Activated naive CD4-positive, alpha-beta T cell treated with anti-CD3 and anti-CD28 coated beads, Interleukin-2, amount 10 ng/mL, durations not matched to agents 7 days and 5 days (primary cell): ENCODE results near the gene ATF7.
"Not testable (repeated sequence)": the region's sequence is repeated elsewhere in the genome, so short reads cannot be mapped to it uniquely, and the experiment has no call there.

ENCODE experiments used
- CTCF ChIA-PET: fragments of 350-600 bp; sonication (Branson Sonifier 250); formaldehyde crosslinking; loops from one replicate; lab custom pipeline; 2021; ENCODE audit warnings: antibody characterized with exemption; lab: Charles Lee
- DNase-seq: peaks from one replicate; pipeline ENCODE4 v3.0.0-alpha.2; 2020
- H3K27ac Mint-ChIP-seq: one replicate; pipeline ENCODE4 v1.8.0; 2021; ENCODE audit warnings: mild to moderate bottlenecking, moderate library complexity, mixed read lengths
- H3K27me3 Mint-ChIP-seq: one replicate; pipeline ENCODE4 v1.8.0; 2021; ENCODE audit warnings: mild to moderate bottlenecking, mixed read lengths
- H3K36me3 Mint-ChIP-seq: one replicate; pipeline ENCODE4 v1.8.0; 2021; ENCODE audit warnings: mixed read lengths
- H3K4me1 Mint-ChIP-seq: one replicate; pipeline ENCODE4 v1.8.0; 2021; ENCODE audit warnings: mixed read lengths
- H3K4me3 Mint-ChIP-seq: one replicate; pipeline ENCODE4 v1.8.0; 2021; ENCODE audit warnings: mild to moderate bottlenecking, moderate library complexity, mixed read lengths
- H3K9me3 Mint-ChIP-seq: one replicate; pipeline ENCODE4 v1.8.0; 2021; ENCODE audit warnings: mixed read lengths

ATF7 gene

DNA sequence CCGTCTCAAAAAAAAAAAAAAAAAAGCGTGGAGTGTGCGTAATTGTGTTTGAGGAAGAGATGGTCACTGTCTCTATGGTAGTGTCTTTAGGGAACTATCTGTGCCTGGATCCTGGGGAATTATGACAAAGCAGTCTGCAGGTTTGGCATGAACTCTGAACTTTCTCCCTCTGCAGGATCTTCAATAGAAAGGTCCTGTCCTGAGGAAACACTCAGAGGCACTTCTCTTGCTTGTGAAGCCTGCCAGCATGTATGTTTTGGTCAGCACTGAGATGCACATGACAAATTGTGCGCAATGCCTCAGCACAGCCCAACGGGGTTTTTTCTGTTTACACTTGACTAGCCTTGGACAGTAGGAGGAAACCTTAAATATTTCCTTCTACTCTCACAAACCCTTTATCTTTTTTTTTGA, 46.6 kb downstream of the ATF7 start:
- Mint-ChIP-seq H3K36me3 (peaks cover 10% of the 10 kb centered on the region), H3K27ac (no peak overlapping the region), H3K27me3 (no peaks in the 10 kb centered on the region), H3K4me3 (no peak overlapping the region), H3K4me1 (peaks cover 17% of the 10 kb centered on the region), H3K9me3 (no peaks in the 10 kb centered on the region)
- CTCF ChIA-PET: interaction anchor here (0.6 kb wide), 1 partner anchor 37 kb away, joined by 3 read pairs; no protein-coding TSS in a partner anchor
- DNase-seq: no peak

DNA sequence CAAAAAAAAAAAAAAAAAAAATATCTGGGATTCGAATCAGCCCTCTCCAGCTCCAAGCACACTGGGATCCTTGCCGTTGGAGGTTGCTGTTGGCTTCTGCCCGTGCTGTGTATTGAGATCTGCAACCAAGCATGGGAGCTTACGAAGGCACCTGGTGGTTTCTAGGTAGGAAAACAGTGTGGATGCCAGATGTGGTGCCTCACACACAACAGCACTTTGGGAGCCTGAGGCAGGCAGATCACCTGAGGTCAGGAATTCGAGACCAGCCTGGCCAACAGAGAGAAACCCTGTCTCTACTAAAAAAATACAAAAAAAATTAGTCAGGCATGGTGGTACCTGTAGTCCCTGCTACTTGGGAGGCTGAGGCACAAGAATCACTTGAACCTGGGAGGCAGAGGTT, 47.4 kb downstream of the ATF7 start:
- Mint-ChIP-seq H3K36me3 (peaks cover 11% of the 10 kb centered on the region), H3K27me3 (no peaks in the 10 kb centered on the region), H3K4me3 (no peak overlapping the region), H3K4me1 (peaks cover 17% of the 10 kb centered on the region), H3K9me3 (no peaks in the 10 kb centered on the region), H3K27ac (no peak overlapping the region)
- CTCF ChIA-PET: interaction anchor here (0.9 to 1.2 kb wide), 3 partner anchors 33 to 126 kb away, joined by 3 to 5 read pairs (median 3); no protein-coding TSS in a partner anchor
- DNase-seq: no peak

DNA sequence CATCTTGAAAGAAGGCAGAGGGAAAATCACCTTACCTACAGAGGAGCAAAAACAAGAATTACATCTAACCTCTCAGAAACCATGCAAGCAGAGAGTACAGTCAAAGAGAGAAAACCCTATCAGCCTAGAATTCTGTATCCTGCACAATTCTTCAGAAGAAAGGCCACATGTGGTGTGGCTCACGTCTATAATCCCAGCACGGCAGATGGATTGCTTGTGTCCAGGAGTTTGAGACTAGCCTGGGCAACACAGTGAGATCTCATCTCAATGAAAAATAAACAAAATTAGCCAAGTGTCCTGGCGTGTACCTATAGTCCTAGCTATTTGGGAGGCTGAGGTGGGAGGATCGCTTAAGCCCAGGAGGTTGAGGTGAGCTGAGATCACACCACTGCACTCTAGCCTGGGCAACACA, 48.2 kb downstream of the ATF7 start:
- no peaks in the 10 kb centered on the region for H3K27me3 Mint-ChIP-seq
- no peak overlapping the region for H3K27ac Mint-ChIP-seq
- DNase-seq: no peak
- peaks cover 17% of the 10 kb centered on the region for H3K4me1 Mint-ChIP-seq
- H3K4me3 Mint-ChIP-seq: no peak overlapping the region
- CTCF ChIA-PET: interaction anchor here (0.9 to 1.2 kb wide), 4 partner anchors 32 to 125 kb away, joined by 3 to 5 read pairs (median 3); no protein-coding TSS in a partner anchor
- no peaks in the 10 kb centered on the region for H3K9me3 Mint-ChIP-seq
- H3K36me3 Mint-ChIP-seq: peaks cover 9% of the 10 kb centered on the region

GRCh38 chr12:53575502-53576249, 50.5 kb downstream of the ATF7 start:
- Mint-ChIP-seq H3K36me3 (peaks cover 14% of the 10 kb centered on the region), H3K4me1 (peaks cover 35% of the 10 kb centered on the region), H3K27me3 (no peaks in the 10 kb centered on the region), H3K27ac (no peak overlapping the region), H3K4me3 (no peak overlapping the region), H3K9me3 (no peaks in the 10 kb centered on the region)
- no peak for DNase-seq
- CTCF ChIA-PET: interaction anchor here (0.7 kb wide), 1 partner anchor 187 kb away, joined by 4 read pairs; no protein-coding TSS in a partner anchor

DNA sequence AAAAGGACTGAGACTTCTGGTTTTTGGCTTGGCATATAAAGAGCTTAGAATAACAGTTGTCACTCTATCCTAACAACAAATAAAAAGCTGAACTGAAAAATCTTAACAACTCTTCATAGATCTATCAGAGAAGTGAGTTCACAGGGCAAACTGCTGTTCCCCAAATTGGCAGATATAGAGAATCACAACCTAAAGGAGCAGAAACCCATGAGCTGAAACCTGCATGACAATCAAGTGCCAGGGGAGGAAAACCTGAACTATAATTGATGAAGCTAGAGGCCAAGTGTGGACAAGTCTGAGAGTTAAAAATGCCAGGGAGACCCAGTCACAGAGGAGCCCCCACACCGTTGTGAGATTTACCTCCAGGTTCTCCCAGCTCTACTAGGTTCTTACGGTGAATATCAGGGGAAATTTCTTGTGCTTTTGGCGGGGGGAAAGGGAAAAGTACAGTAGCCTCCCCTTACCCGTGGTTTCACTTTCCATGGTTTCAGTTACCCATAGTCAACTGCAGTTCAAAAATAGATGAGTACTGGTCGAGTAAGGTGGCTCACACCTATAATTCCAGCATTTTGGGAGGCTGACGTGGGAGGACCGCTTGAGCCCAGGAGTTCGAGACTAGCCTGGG, 53.9 kb downstream of the ATF7 start:
- H3K4me3 Mint-ChIP-seq: no peak overlapping the region

GRCh38 chr12:53571295-53571694, 54.9 kb downstream of the ATF7 start:
- Mint-ChIP-seq H3K4me1 (peaks cover 35% of the 10 kb centered on the region), H3K27ac (no peak overlapping the region), H3K27me3 (no peaks in the 10 kb centered on the region), H3K4me3 (no peak overlapping the region), H3K9me3 (no peaks in the 10 kb centered on the region), H3K36me3 (peaks cover 11% of the 10 kb centered on the region)
- no peak for DNase-seq
- CTCF ChIA-PET: no interaction called here

More for the DNA sequence above, 53.9 kb downstream of the ATF7 start:
- Mint-ChIP-seq H3K27ac (no peak overlapping the region), H3K27me3 (no peaks in the 10 kb centered on the region), H3K9me3 (no peaks in the 10 kb centered on the region), H3K36me3 (peaks cover 13% of the 10 kb centered on the region), H3K4me1 (peaks cover 38% of the 10 kb centered on the region)
- CTCF ChIA-PET: interaction anchor here (0.6 to 0.9 kb wide), 2 partner anchors 29 to 181 kb away, joined by 3 to 4 read pairs; no protein-coding TSS in a partner anchor
- no peak for DNase-seq

GRCh38 chr12:53568809-53569557, 57.2 kb downstream of the ATF7 start:
- no peaks in the 10 kb centered on the region for H3K9me3 Mint-ChIP-seq
- no peak overlapping the region for H3K4me3 Mint-ChIP-seq
- CTCF ChIA-PET: no interaction called here
- DNase-seq: no peak
- peaks cover 9% of the 10 kb centered on the region for H3K36me3 Mint-ChIP-seq
- H3K27ac Mint-ChIP-seq: no peak overlapping the region
- H3K27me3 Mint-ChIP-seq: no peaks in the 10 kb centered on the region
- H3K4me1 Mint-ChIP-seq: peaks cover 38% of the 10 kb centered on the region

- no peak for DNase-seq
- Mint-ChIP-seq H3K4me1 (peaks cover 41% of the 10 kb centered on the region), H3K27ac (no peak overlapping the region), H3K4me3 (no peak overlapping the region), H3K9me3 (no peaks in the 10 kb centered on the region), H3K36me3 (peaks cover 8% of the 10 kb centered on the region), H3K27me3 (no peaks in the 10 kb centered on the region)
- CTCF ChIA-PET: interaction anchor here (1.0 kb wide), 1 partner anchor 25 kb away, joined by 3 read pairs; no protein-coding TSS in a partner anchor
These were observed 58.0 kb downstream of the ATF7 start for GRCh38 chr12:53567961-53568808.

- H3K9me3 Mint-ChIP-seq, DNase-seq, H3K27ac Mint-ChIP-seq, H3K36me3 Mint-ChIP-seq, H3K27me3 Mint-ChIP-seq, H3K4me3 Mint-ChIP-seq: not testable (repeated sequence)
- CTCF ChIA-PET: interaction anchor here (0.8 kb wide), 1 partner anchor 22 kb away, joined by 3 read pairs; no protein-coding TSS in a partner anchor
- H3K4me1 Mint-ChIP-seq: peaks cover 37% of the 10 kb centered on the region
These were observed 60.8 kb downstream of the ATF7 start for GRCh38 chr12:53565376-53565775.

- H3K4me3 Mint-ChIP-seq: no peak overlapping the region
- no peaks in the 10 kb centered on the region for H3K27me3 Mint-ChIP-seq
- peaks cover 37% of the 10 kb centered on the region for H3K4me1 Mint-ChIP-seq
- no peak for DNase-seq
- H3K27ac Mint-ChIP-seq: no peak overlapping the region
- H3K36me3 Mint-ChIP-seq: peaks cover 10% of the 10 kb centered on the region
- CTCF ChIA-PET: interaction anchor here (0.8 kb wide), 1 partner anchor 22 kb away, joined by 3 read pairs; no protein-coding TSS in a partner anchor
- no peaks in the 10 kb centered on the region for H3K9me3 Mint-ChIP-seq
These were observed 61.2 kb downstream of the ATF7 start for GRCh38 chr12:53564941-53565340.

DNA sequence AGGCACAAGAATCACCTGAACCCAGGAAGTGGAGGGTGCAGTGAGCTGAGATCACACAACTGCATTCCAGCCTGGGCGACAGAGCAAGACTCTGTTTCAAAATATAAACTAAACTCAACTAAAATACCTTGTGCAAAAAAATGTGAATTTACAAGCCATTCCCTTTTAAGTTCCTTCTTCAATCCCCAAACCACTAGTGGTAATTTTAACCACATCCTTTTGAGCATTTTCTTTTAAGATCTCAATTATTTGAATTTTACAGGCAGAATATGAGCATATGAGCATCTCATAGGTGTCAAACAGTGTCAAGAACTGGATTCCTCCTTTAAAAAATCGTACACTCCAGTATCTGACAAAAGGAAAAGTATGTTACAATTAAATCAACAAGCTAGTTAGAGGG, 61.9 kb downstream of the ATF7 start:
- Mint-ChIP-seq H3K27me3 (no peaks in the 10 kb centered on the region), H3K4me3 (no peak overlapping the region), H3K36me3 (peaks cover 10% of the 10 kb centered on the region), H3K27ac (no peak overlapping the region), H3K4me1 (peaks cover 37% of the 10 kb centered on the region), H3K9me3 (no peaks in the 10 kb centered on the region)
- DNase-seq: no peak
- CTCF ChIA-PET: no interaction called here

DNA sequence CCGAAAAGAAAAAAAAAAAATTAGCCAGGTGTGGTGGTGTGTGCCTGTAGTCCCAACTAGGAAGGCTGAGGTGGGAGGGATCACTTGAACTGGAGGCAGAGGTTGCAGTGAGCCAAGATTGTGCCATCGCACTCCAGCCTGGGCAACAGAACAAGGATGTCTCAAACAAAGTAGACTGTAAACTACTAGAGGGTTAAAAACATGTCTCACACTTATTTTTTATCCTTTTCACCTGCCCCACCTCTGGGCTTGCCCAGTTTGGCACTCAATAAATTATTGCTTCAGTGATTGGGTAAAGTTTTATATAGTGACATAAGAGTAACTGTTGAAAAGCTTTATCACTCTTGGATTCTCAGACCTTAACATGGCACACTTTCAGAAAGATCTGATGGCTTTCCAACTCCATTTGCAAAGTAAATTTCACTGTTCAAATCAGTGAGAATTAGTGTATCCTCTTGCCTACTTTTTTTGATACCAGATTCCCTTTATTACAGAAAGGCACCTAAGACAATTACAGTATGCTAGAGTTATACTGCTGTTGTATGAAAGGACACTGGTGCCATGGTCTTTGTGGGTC, 62.6 kb downstream of the ATF7 start:
- no peak overlapping the region for H3K27ac Mint-ChIP-seq
- no peak overlapping the region for H3K4me3 Mint-ChIP-seq
- H3K9me3 Mint-ChIP-seq: no peaks in the 10 kb centered on the region
- peaks cover 37% of the 10 kb centered on the region for H3K4me1 Mint-ChIP-seq
- no peaks in the 10 kb centered on the region for H3K27me3 Mint-ChIP-seq
- no peak for DNase-seq
- peaks cover 10% of the 10 kb centered on the region for H3K36me3 Mint-ChIP-seq
- CTCF ChIA-PET: no interaction called here

DNA sequence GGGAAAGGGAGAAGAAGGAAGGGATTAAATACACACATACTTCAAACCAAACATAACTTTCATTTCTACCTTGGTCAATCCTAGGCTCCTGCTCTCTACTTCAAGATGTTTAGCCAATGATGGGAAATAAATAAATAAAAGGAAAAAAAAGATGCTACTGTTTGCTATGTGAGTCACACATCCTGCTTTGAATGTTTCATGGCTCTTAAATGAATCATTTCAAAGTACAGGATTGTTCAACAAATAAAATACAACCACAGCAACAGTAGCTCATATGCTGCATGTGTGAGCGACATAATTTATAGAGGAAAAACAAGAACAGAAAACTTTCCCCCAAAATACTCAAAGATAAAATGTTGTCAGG, 64.6 kb downstream of the ATF7 start:
- Mint-ChIP-seq H3K4me3 (no peak overlapping the region), H3K4me1 (peaks cover 39% of the 10 kb centered on the region), H3K9me3 (no peaks in the 10 kb centered on the region), H3K36me3 (peaks cover 10% of the 10 kb centered on the region), H3K27ac (no peak overlapping the region), H3K27me3 (no peaks in the 10 kb centered on the region)
- no peak for DNase-seq
- CTCF ChIA-PET: interaction anchor here (1.1 kb wide), 1 partner anchor 18 kb away, joined by 3 read pairs; no protein-coding TSS in a partner anchor
